Transverse colon (tissue), 4 donors: ENCODE data around the gene NPVF.
A peak's percentile ranks its signal among the peaks of the same experiment; 100 is the strongest.

Experiments used
- CTCF ChIP-seq, 5 experiments: fragments of 200-600 bp in 3 of 5; fragments of 450-650 bp in 2 of 5; sonication (generic) in 3 of 5; IDR thresholded peaks; 1 replicate in 2 of 5; 2 replicates in 3 of 5; pipeline ENCODE4 v1.5.1; 2016 to 2017; ENCODE audit warnings: antibody characterized with exemption in 5 of 5, inconsistent platforms in 3 of 5, mild to moderate bottlenecking in 2 of 5, moderate library complexity in 1 of 5
- POLR2A ChIP-seq: fragments of 450-650 bp; IDR thresholded peaks from one replicate; pipeline ENCODE4 v1.6.1; 2016; ENCODE audit warnings: antibody characterized with exemption, mild to moderate bottlenecking, moderate library complexity
- POLR2AphosphoS5 ChIP-seq, 3 donors: sonication (generic); formaldehyde crosslinking; IDR thresholded peaks; one replicate each; pipeline ENCODE4 v1.6.1; 2016; ENCODE audit warnings: antibody characterized with exemption in 3 of 3

GRCh38 chr7:25221009-25221408 is 7.3 kb downstream of the NPVF start:
- TF ChIP-seq POLR2A (no peak), CTCF (IDR thresholded peaks at IDR 0.05) (no peak), POLR2AphosphoS5 (IDR thresholded peaks at IDR 0.05) (peak in 1 of 3 donors; percentile 13)
